HepG2 (cell line): ENCODE data around the gene PAXX. TPM values are rescaled to one million over a fixed set of nuclear protein-coding genes. Genes with fewer than 3 reads are reported as not detected.

Experiments
- AKAP8 ChIP-seq: sonication (generic); formaldehyde crosslinking; IDR thresholded peaks from 2 replicates; pipeline ENCODE4 v1.5.1; 2020; ENCODE audit warnings: mild to moderate bottlenecking, missing genetic modification reagents
- HES4 ChIP-seq: sonication (generic); formaldehyde crosslinking; IDR thresholded peaks from 2 replicates; pipeline ENCODE4 v1.9.0; 2021; ENCODE audit warnings: mild to moderate bottlenecking, missing genetic modification reagents, borderline replicate concordance
- IRF9 ChIP-seq: sonication (generic); formaldehyde crosslinking; IDR thresholded peaks from 2 replicates; pipeline ENCODE4 v1.8.0; 2022; ENCODE audit warnings: missing genetic modification reagents, mild to moderate bottlenecking, borderline replicate concordance
- SKIL ChIP-seq: sonication (generic); formaldehyde crosslinking; IDR thresholded peaks from 2 replicates; pipeline ENCODE4 v1.8.0; 2022; ENCODE audit warnings: missing genetic modification reagents, mild to moderate bottlenecking, moderate library complexity, borderline replicate concordance
- SOX13 ChIP-seq, 3 experiments: fragments of 450-650 bp in 1 of 3; sonication (generic) in 1 of 3; formaldehyde crosslinking in 1 of 3; IDR thresholded peaks in 2 of 3; conservative IDR thresholded peaks in 1 of 3; 2 replicates each; pipeline versions ENCODE4 v1.5.0 to v1.6.1; 2016 to 2020; ENCODE audit warnings: antibody characterized with exemption in 1 of 3, mild to moderate bottlenecking in 1 of 3, missing compliant biosample characterization in 1 of 3, missing genetic modification reagents in 1 of 3, moderate library complexity in 1 of 3
- TAF1 ChIP-seq: sonication (generic); formaldehyde crosslinking; IDR thresholded peaks from 2 replicates; pipeline ENCODE4 v1.4.0; 2020; ENCODE audit warnings: missing genetic modification reagents
- TSC22D2 ChIP-seq: sonication (generic); formaldehyde crosslinking; IDR thresholded peaks from 2 replicates; pipeline ENCODE4 v1.5.1; 2020; ENCODE audit warnings: missing genetic modification reagents, mild to moderate bottlenecking, borderline replicate concordance
- ZNF354B ChIP-seq: sonication (generic); formaldehyde crosslinking; IDR thresholded peaks from 2 replicates; pipeline ENCODE4 v1.8.0; 2022; ENCODE audit warnings: mild to moderate bottlenecking, missing genetic modification reagents
- ZNF605 ChIP-seq: sonication (generic); formaldehyde crosslinking; IDR thresholded peaks from 2 replicates; pipeline ENCODE4 v1.8.0; 2022; ENCODE audit warnings: mild to moderate bottlenecking, missing genetic modification reagents
- ZNF710 ChIP-seq: sonication (generic); formaldehyde crosslinking; IDR thresholded peaks from 2 replicates; pipeline ENCODE4 v1.5.0; 2020; ENCODE audit warnings: mild to moderate bottlenecking, missing genetic modification reagents, borderline replicate concordance
- polyA plus RNA-seq, 8 experiments: library from polyadenylated mRNA; depleted of rRNA in 3 of 8; stranded (reverse) in 7 of 8; unstranded in 1 of 8; fragments of >200 nt; fragmentation: Illumina TruSeq in 4 of 8; extraction: Trizol in 4 of 8; gene quantifications; 2 replicates each; pipeline versions ENCODE4 v1.2.1 to v1.2.3, GENCODE V29; 2011 to 2016; ENCODE audit warnings: low read depth in 4 of 8, missing spikeins in 1 of 8, mixed read lengths in 1 of 8; ENCODE audit not compliant: insufficient read depth in 1 of 8
- total RNA-seq, 5 experiments: library from RNA; depleted of rRNA; stranded (reverse); fragments of >200 nt; fragmentation: Illumina TruSeq; extraction: Trizol; gene quantifications; 2 replicates each; pipeline ENCODE4 v1.2.3, GENCODE V29; 2016; ENCODE audit warnings: low read depth in 1 of 5

PAXX gene
- total and polyA plus RNA-seq, 2 of the 13 experiments (the other 11 are each of a cell fraction or from before 2014, with no cell fraction given), result 14.0 to 31.9 TPM

GRCh38 chr9:136992819-136993369 is 672 bp downstream of the PAXX start (continued):
- TF ChIP-seq SKIL (CRISPR knock-in tag), result no peak
- no peak for TF ChIP-seq ZNF354B (CRISPR knock-in tag)
- TF ChIP-seq HES4 (CRISPR knock-in tag), result no peak
- no peak for TF ChIP-seq TAF1
- TF ChIP-seq AKAP8, result 0 out of 2 replicates have a peak, but pooled peaks have one; percentile 10
- TF ChIP-seq SOX13 (IDR thresholded peaks at IDR 0.05), result no peak
- no peak for TF ChIP-seq SOX13 (CRISPR knock-in tag; conservative IDR thresholded peaks at IDR 0.05 in 1 of 2, IDR thresholded peaks at IDR 0.05 in 1 of 2)
- TF ChIP-seq IRF9 (CRISPR knock-in tag), result 0 out of 2 replicates have a peak, but pooled peaks have one; percentile 78
- TF ChIP-seq ZNF710, result no peak
- no peak for TF ChIP-seq TSC22D2 (CRISPR knock-in tag)
- TF ChIP-seq ZNF605 (CRISPR knock-in tag), result 0 out of 2 replicates have a peak, but pooled peaks have one; percentile 2
- TF ChIP-seq, all 625 proteins: peak for 13
